HEK293 (cell line): Measurements from ENCODE around the gene EPHA6.

Experiments used
- CTCF ChIA-PET: fragments of 350-600 bp; formaldehyde crosslinking; extraction: SDS; loops from one replicate; lab custom pipeline; 2021; ENCODE audit warnings: antibody characterized with exemption; lab: Yijun Ruan, JAX
- POLR2A ChIA-PET: fragments of 300-600 bp; formaldehyde crosslinking; extraction: SDS; loops from one replicate; lab custom pipeline; 2020; ENCODE audit warnings: antibody characterized with exemption, inconsistent platforms; lab: Yijun Ruan, JAX
- H3K27ac ChIP-seq: fragments of 200-500 bp; sonication (Bioruptor generic); 2 replicates; pipeline ENCODE4 v1.5.1; 2014; ENCODE audit warnings: low read depth, low read length, control low read depth, inconsistent platforms; ENCODE audit errors: extremely low read depth
- H3K36me3 ChIP-seq, 2 experiments: fragments of 200-500 bp in 1 of 2; sonication (Bioruptor generic) in 1 of 2; 1 replicate in 1 of 2; 2 replicates in 1 of 2; pipeline ENCODE4 v1.5.1; 2014 to 2017; ENCODE audit warnings: inconsistent platforms in 2 of 2, low read length in 2 of 2; ENCODE audit not compliant: control insufficient read depth in 2 of 2, insufficient read depth in 1 of 2
- H3K4me1 ChIP-seq: fragments of 200-500 bp; sonication (Bioruptor generic); 2 replicates; pipeline ENCODE4 v1.5.1; 2014; ENCODE audit warnings: mild to moderate bottlenecking, low read length, inconsistent platforms; ENCODE audit not compliant: control insufficient read depth, insufficient read depth
- H3K4me3 ChIP-seq: 2 replicates; pipeline ENCODE4 v1.5.1; 2011; ENCODE audit warnings: low read depth, mild to moderate bottlenecking, control low read depth, low read length, moderate library complexity
- H3K9me3 ChIP-seq: fragments of 200-500 bp; sonication (Bioruptor generic); 2 replicates; pipeline ENCODE4 v1.5.1; 2014; ENCODE audit warnings: low read depth, low read length, inconsistent platforms; ENCODE audit not compliant: control insufficient read depth, insufficient read depth
- BCL11A ChIP-seq: fragments of 450-650 bp; formaldehyde crosslinking; IDR thresholded peaks from 2 replicates; pipeline ENCODE4 v1.5.1; 2016; ENCODE audit warnings: low read depth, missing biosample characterization, missing genetic modification characterization
- HOXA7 ChIP-seq: sonication (generic); formaldehyde crosslinking; IDR thresholded peaks from 2 replicates; pipeline ENCODE4 v1.8.1; 2022; ENCODE audit warnings: missing genetic modification reagents, borderline replicate concordance
- MZF1 ChIP-seq: fragments of 450-650 bp; formaldehyde crosslinking; IDR thresholded peaks from 2 replicates; pipeline ENCODE4 v1.5.1; 2017; ENCODE audit warnings: missing biosample characterization, missing genetic modification characterization, borderline replicate concordance
- SETDB1 ChIP-seq: IDR thresholded peaks from one replicate; pipeline ENCODE4 v1.6.1; 2017; ENCODE audit warnings: mild to moderate bottlenecking, low read length, moderate library complexity, mixed read lengths; ENCODE audit not compliant: insufficient read length
- ZBTB21 ChIP-seq: fragments of 450-650 bp; formaldehyde crosslinking; IDR thresholded peaks from 2 replicates; pipeline ENCODE4 v1.5.1; 2017; ENCODE audit warnings: missing biosample characterization, missing genetic modification characterization
- ZFP41 ChIP-seq: fragments of 450-650 bp; formaldehyde crosslinking; IDR thresholded peaks from 2 replicates; pipeline ENCODE4 v1.5.1; 2016; ENCODE audit warnings: missing biosample characterization, missing genetic modification characterization, borderline replicate concordance
- ZNF155 ChIP-seq: fragments of 450-650 bp; formaldehyde crosslinking; IDR thresholded peaks from 2 replicates; pipeline ENCODE4 v1.5.1; 2016; ENCODE audit warnings: missing biosample characterization, missing genetic modification characterization
- ZNF157 ChIP-seq: fragments of 450-650 bp; formaldehyde crosslinking; IDR thresholded peaks from 2 replicates; pipeline ENCODE4 v1.5.1; 2016; ENCODE audit warnings: missing biosample characterization, missing genetic modification characterization
- ZNF266 ChIP-seq: fragments of 450-650 bp; formaldehyde crosslinking; IDR thresholded peaks from 2 replicates; pipeline ENCODE4 v1.5.1; 2016; ENCODE audit warnings: missing biosample characterization, missing genetic modification characterization, low read depth
- ZNF366 ChIP-seq: fragments of 450-650 bp; formaldehyde crosslinking; conservative IDR thresholded peaks from 2 replicates; pipeline ENCODE4 v1.5.1; 2016; ENCODE audit warnings: missing biosample characterization, missing genetic modification characterization
- ZNF391 ChIP-seq: fragments of 450-650 bp; formaldehyde crosslinking; IDR thresholded peaks from 2 replicates; pipeline ENCODE4 v1.5.1; 2016; ENCODE audit warnings: low read depth, missing biosample characterization, missing genetic modification characterization, borderline replicate concordance
- ZNF510 ChIP-seq: fragments of 450-650 bp; formaldehyde crosslinking; IDR thresholded peaks from 2 replicates; pipeline ENCODE4 v1.5.1; 2018; ENCODE audit warnings: mild to moderate bottlenecking, missing genetic modification characterization, missing biosample characterization; ENCODE audit not compliant: insufficient replicate concordance
- ZNF521 ChIP-seq: fragments of 450-650 bp; formaldehyde crosslinking; IDR thresholded peaks from 2 replicates; pipeline ENCODE4 v1.5.1; 2017; ENCODE audit warnings: missing biosample characterization, mild to moderate bottlenecking, missing genetic modification characterization
- ZNF561 ChIP-seq: fragments of 450-650 bp; IDR thresholded peaks from 2 replicates; pipeline ENCODE4 v1.5.1; 2018; ENCODE audit warnings: missing biosample characterization, missing genetic modification characterization, borderline replicate concordance
- ZNF623 ChIP-seq: fragments of 450-650 bp; formaldehyde crosslinking; IDR thresholded peaks from 2 replicates; pipeline ENCODE4 v1.5.1; 2016; ENCODE audit warnings: missing biosample characterization, missing genetic modification characterization
- ZNF624 ChIP-seq: fragments of 450-650 bp; formaldehyde crosslinking; IDR thresholded peaks from 2 replicates; pipeline ENCODE4 v1.5.1; 2017; ENCODE audit warnings: missing biosample characterization, missing genetic modification characterization
- ZNF654 ChIP-seq: fragments of 450-650 bp; formaldehyde crosslinking; IDR thresholded peaks from 2 replicates; pipeline ENCODE4 v1.5.1; 2016; ENCODE audit warnings: low read depth, missing biosample characterization, missing genetic modification characterization
- ZNF837 ChIP-seq: fragments of 450-650 bp; formaldehyde crosslinking; IDR thresholded peaks from 2 replicates; pipeline ENCODE4 v1.5.1; 2016; ENCODE audit warnings: missing biosample characterization, missing genetic modification characterization
- ZXDB ChIP-seq: fragments of 450-650 bp; formaldehyde crosslinking; IDR thresholded peaks from 2 replicates; pipeline ENCODE4 v1.5.1; 2016; ENCODE audit warnings: missing biosample characterization, missing genetic modification characterization
- TF ChIP-seq, protein P1 (sequence below): fragments of 450-650 bp; formaldehyde crosslinking; optimal IDR thresholded peaks from 2 replicates; pipeline ENCODE3; 2016; ENCODE audit warnings: missing biosample characterization, mild to moderate bottlenecking, missing genetic modification characterization
- TF ChIP-seq, protein P2 (sequence below): fragments of 450-650 bp; formaldehyde crosslinking; IDR thresholded peaks from 2 replicates; pipeline ENCODE4 v1.5.1; 2017; ENCODE audit warnings: missing biosample characterization, missing genetic modification characterization
- TF ChIP-seq, protein P3 (sequence below): fragments of 450-650 bp; formaldehyde crosslinking; IDR thresholded peaks from 2 replicates; pipeline ENCODE4 v1.5.1; 2016; ENCODE audit warnings: missing biosample characterization, missing genetic modification characterization, borderline replicate concordance

The EPHA6 gene

DNA sequence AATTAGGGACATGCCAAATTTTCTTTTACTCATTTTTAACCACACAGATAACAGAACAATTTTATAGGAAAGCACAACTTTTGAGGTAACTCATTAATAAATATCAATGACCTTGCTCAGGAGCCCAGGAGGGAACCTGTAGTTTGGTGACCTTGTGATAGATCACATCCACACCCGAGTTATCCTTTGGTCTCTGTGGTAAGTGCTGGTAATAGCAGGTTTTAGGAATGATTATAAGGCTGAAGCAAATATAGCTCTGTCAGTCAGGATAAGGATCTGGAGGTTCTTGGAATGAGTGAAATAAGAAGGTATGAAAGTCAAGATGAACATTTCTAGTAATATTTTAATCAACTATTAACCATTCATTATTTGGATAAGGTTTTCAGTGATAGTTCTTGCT is 46.5 kb downstream of the EPHA6 start:
- no peaks in the 10 kb centered on the region for H3K9me3 ChIP-seq
- CTCF ChIA-PET: interaction anchor here (1.2 kb wide), 1 partner anchor 798 kb away, joined by 5 read pairs; no protein-coding TSS in a partner anchor
- H3K27ac ChIP-seq: no peak overlapping the region
- POLR2A ChIA-PET: no interaction called here
- H3K36me3 ChIP-seq: no peaks in the 10 kb centered on the region
- H3K4me1 ChIP-seq: no peaks in the 10 kb centered on the region
- TF ChIP-seq, protein P1, sequence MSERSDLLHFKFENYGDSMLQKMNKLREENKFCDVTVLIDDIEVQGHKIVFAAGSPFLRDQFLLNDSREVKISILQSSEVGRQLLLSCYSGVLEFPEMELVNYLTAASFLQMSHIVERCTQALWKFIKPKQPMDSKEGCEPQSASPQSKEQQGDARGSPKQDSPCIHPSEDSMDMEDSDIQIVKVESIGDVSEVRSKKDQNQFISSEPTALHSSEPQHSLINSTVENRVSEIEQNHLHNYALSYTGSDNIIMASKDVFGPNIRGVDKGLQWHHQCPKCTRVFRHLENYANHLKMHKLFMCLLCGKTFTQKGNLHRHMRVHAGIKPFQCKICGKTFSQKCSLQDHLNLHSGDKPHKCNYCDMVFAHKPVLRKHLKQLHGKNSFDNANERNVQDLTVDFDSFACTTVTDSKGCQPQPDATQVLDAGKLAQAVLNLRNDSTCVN (tag by site-specific recombination): no peak
- TF ChIP-seq ZNF561 (tag by site-specific recombination) (no peak), SETDB1 (no peak), ZNF366 (tag by site-specific recombination) (no peak), ZXDB (tag by site-specific recombination) (no peak), ZNF266 (tag by site-specific recombination) (no peak), ZNF157 (tag by site-specific recombination) (no peak), ZFP41 (tag by site-specific recombination) (no peak), ZNF521 (tag by site-specific recombination) (no peak), BCL11A (tag by site-specific recombination) (no peak)
- TF ChIP-seq, protein P2, sequence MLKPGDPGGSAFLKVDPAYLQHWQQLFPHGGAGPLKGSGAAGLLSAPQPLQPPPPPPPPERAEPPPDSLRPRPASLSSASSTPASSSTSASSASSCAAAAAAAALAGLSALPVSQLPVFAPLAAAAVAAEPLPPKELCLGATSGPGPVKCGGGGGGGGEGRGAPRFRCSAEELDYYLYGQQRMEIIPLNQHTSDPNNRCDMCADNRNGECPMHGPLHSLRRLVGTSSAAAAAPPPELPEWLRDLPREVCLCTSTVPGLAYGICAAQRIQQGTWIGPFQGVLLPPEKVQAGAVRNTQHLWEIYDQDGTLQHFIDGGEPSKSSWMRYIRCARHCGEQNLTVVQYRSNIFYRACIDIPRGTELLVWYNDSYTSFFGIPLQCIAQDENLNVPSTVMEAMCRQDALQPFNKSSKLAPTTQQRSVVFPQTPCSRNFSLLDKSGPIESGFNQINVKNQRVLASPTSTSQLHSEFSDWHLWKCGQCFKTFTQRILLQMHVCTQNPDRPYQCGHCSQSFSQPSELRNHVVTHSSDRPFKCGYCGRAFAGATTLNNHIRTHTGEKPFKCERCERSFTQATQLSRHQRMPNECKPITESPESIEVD (tag by site-specific recombination): no peak
- no peak overlapping the region for H3K4me3 ChIP-seq

DNA sequence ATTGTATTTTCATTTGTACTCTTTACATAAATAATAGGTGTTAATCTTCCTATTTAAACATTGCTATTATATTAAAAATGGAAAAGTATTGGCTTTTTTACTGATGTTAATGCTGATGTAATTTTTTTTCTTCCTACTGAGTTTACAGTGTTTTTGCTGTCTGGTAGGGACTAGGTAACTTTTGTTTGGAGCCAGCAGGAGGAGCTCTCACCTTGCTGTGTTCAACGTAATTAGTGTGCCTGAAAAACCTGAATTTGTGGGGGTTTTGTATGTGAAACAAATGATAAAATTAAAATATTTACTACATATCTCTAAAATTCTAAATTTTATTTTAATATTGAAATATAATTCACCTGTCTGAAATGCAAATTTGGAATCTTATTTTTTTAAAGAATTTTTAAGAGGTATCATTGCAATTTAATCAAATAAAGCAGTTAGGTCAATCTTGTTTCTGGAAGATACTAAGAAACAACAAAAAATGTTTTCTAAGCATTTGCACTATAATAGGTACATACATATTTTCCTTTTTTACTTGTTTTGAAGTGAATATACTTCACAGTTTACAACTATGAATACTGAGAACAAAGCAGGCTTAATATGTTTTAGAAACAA is 48.8 kb downstream of the EPHA6 start:
- no peaks in the 10 kb centered on the region for H3K9me3 ChIP-seq
- POLR2A ChIA-PET: no interaction called here
- no peak overlapping the region for H3K27ac ChIP-seq
- CTCF ChIA-PET: interaction anchor here (0.6 to 1.2 kb wide), 7 partner anchors 10 to 977 kb away, joined by 3 to 4 read pairs (median 3); no protein-coding TSS in a partner anchor
- H3K4me3 ChIP-seq: no peak overlapping the region
- TF ChIP-seq ZNF654 (tag by site-specific recombination) (peak; percentile 58), ZNF837 (no peak)
- no peaks in the 10 kb centered on the region for H3K36me3 ChIP-seq
- no peaks in the 10 kb centered on the region for H3K4me1 ChIP-seq

DNA sequence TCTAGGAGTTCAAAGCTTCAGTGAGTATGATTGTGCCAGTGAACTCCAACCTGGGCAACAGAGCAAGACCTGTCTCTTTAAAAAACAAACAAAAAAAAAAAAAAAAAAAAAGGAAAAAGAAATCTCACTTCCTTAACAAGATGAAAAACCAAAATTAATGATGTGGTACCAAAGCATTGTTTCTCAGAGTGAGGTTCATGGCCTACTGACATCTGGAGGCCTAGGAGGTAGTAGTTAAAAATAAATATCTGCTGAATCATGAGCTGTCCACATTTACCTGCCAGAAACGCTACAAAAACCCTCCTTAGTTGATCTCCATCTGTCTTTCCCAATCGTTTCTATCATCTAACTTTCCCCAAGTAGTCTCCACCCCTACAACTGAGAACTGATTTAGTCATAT is 51.2 kb downstream of the EPHA6 start:
- ChIA-PET CTCF (no interaction called here), POLR2A (no interaction called here)

More for the DNA sequence above, 51.2 kb downstream of the EPHA6 start:
- TF ChIP-seq ZNF837: no peak
- no peak for TF ChIP-seq ZNF155 (tag by site-specific recombination)
- no peak for TF ChIP-seq MZF1 (tag by site-specific recombination)
- TF ChIP-seq, protein P3, sequence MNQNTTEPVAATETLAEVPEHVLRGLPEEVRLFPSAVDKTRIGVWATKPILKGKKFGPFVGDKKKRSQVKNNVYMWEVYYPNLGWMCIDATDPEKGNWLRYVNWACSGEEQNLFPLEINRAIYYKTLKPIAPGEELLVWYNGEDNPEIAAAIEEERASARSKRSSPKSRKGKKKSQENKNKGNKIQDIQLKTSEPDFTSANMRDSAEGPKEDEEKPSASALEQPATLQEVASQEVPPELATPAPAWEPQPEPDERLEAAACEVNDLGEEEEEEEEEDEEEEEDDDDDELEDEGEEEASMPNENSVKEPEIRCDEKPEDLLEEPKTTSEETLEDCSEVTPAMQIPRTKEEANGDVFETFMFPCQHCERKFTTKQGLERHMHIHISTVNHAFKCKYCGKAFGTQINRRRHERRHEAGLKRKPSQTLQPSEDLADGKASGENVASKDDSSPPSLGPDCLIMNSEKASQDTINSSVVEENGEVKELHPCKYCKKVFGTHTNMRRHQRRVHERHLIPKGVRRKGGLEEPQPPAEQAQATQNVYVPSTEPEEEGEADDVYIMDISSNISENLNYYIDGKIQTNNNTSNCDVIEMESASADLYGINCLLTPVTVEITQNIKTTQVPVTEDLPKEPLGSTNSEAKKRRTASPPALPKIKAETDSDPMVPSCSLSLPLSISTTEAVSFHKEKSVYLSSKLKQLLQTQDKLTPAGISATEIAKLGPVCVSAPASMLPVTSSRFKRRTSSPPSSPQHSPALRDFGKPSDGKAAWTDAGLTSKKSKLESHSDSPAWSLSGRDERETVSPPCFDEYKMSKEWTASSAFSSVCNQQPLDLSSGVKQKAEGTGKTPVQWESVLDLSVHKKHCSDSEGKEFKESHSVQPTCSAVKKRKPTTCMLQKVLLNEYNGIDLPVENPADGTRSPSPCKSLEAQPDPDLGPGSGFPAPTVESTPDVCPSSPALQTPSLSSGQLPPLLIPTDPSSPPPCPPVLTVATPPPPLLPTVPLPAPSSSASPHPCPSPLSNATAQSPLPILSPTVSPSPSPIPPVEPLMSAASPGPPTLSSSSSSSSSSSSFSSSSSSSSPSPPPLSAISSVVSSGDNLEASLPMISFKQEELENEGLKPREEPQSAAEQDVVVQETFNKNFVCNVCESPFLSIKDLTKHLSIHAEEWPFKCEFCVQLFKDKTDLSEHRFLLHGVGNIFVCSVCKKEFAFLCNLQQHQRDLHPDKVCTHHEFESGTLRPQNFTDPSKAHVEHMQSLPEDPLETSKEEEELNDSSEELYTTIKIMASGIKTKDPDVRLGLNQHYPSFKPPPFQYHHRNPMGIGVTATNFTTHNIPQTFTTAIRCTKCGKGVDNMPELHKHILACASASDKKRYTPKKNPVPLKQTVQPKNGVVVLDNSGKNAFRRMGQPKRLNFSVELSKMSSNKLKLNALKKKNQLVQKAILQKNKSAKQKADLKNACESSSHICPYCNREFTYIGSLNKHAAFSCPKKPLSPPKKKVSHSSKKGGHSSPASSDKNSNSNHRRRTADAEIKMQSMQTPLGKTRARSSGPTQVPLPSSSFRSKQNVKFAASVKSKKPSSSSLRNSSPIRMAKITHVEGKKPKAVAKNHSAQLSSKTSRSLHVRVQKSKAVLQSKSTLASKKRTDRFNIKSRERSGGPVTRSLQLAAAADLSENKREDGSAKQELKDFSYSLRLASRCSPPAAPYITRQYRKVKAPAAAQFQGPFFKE: no peak
- TF ChIP-seq ZNF654 (tag by site-specific recombination): no peak
- no peak for TF ChIP-seq ZNF623 (tag by site-specific recombination)
- TF ChIP-seq ZNF510: no peak
- no peak for TF ChIP-seq ZNF624
- TF ChIP-seq ZBTB21: no peak
- TF ChIP-seq ZNF391 (tag by site-specific recombination): no peak
- no peak for TF ChIP-seq HOXA7 (CRISPR knock-in tag)
- Histone ChIP-seq H3K36me3 (no peaks in the 10 kb centered on the region), H3K27ac (no peak overlapping the region), H3K4me3 (no peak overlapping the region), H3K4me1 (no peaks in the 10 kb centered on the region), H3K9me3 (no peaks in the 10 kb centered on the region)
